ENCODE measurements around the gene SUN1.

Gene SUN1

DNA sequence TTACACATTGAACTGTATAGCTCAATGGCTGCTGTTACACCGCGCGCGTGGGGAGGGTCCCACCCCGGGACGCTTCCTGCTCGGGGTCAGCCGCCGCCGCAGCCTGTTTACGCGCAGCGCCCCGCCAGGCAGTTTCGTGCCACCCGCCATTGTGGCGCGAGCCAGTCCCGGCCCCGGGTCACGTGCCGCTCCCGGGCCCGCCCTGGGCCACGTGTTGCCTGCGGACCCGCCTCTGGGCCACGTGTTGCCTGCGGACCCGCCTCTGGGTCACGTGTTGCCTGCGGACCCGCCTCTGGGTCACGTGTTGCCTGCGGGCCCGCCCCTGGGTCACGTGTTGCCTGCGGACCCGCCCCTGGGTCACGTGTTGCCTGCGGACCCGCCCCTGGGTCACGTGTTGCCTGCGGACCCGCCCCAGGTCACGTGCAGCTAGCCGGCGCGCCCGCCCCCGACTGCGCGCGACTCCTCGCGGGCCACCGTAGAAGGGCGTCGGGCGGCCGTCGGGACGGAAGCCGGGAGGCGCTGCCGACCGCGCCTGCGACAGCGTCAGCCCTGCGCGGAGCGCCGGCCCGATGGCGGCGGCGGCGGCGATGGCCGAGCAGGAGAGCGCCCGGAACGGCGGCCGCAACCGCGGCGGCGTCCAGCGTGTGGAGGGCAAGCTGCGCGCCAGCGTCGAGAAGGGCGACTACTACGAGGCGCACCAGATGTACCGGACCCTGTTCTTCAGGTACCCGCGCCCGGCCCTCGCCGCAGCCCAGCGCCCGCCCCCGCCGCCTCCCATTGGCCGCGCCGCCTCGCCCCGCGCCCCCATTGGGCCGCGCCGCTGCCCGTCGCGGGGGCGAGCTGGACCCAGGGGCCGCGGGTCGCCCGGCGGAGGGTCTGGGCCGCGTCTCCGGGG is 44.0 kb downstream of the SUN1 start, which contains the start of gene GET4:
Gene GET4, plus strand, starts transcription at position 478 of the 895 bp plus-strand sequence. Its CDS starts 92 bp downstream, at position 570.
- TF ChIP-seq, protein P1, sequence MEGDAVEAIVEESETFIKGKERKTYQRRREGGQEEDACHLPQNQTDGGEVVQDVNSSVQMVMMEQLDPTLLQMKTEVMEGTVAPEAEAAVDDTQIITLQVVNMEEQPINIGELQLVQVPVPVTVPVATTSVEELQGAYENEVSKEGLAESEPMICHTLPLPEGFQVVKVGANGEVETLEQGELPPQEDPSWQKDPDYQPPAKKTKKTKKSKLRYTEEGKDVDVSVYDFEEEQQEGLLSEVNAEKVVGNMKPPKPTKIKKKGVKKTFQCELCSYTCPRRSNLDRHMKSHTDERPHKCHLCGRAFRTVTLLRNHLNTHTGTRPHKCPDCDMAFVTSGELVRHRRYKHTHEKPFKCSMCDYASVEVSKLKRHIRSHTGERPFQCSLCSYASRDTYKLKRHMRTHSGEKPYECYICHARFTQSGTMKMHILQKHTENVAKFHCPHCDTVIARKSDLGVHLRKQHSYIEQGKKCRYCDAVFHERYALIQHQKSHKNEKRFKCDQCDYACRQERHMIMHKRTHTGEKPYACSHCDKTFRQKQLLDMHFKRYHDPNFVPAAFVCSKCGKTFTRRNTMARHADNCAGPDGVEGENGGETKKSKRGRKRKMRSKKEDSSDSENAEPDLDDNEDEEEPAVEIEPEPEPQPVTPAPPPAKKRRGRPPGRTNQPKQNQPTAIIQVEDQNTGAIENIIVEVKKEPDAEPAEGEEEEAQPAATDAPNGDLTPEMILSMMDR (IDR thresholded peaks at IDR 0.05; ENCODE audit: low read depth, low read length), result peak; percentile 2
- DNase-seq (ENCODE audit: extremely low read depth, low read depth), result peak; percentile 95

GRCh38 chr7:876972-877311 is 44.7 kb downstream of the SUN1 start:
- TF ChIP-seq, protein P1 (IDR thresholded peaks at IDR 0.05; ENCODE audit: low read depth, low read length), result no peak
- DNase-seq (ENCODE audit: extremely low read depth, low read depth), result no peak

DNA sequence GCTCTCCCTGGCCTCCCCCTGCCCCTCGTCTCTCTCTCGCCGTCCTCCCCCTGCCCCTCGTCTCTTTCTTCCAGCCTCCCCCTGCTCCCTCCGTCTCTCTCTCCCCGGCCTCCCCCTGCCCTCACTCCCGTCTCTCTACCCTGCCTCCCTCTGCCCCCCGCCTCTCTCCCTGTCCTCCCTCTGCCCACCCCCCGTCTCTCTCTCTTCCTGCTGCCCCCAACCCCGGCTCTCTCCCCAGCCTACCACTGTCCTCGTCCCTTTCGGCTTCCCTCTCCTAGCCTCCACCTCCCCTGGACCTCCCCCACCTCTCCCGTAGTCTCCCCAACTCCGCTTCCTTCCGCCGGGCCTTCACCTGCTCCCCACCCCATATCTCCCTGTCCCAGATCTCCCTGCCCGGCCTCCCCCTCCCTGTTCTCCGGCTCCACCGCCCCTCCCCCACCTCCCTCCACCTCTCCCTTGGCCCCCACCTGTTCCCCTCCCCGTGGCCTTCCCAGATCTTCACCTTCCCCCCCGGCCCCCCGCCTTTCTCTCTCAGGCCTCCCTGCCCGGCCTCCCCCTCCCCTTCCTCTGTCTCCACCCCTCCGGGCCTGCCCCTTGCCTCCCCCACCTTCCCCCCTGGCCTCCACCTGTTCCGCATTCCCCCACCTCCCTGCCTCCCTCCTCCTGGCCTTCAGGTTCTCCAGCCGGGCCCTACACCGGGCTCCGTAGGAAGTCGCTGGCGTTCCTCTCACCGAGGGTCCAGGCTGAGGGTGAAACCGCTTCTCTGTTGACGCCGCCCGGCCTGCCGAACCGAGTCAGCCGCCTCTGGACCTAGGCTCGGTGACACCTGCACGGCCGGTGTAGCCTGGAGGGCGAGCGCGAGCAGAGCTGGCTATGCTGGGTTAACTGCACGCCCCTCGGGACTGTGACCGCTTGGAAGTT is 45.3 kb downstream of the SUN1 start:
- TF ChIP-seq, protein P1 (IDR thresholded peaks at IDR 0.05; ENCODE audit: low read depth, low read length), result no peak
- DNase-seq (ENCODE audit: extremely low read depth, low read depth), result no peak

DNA sequence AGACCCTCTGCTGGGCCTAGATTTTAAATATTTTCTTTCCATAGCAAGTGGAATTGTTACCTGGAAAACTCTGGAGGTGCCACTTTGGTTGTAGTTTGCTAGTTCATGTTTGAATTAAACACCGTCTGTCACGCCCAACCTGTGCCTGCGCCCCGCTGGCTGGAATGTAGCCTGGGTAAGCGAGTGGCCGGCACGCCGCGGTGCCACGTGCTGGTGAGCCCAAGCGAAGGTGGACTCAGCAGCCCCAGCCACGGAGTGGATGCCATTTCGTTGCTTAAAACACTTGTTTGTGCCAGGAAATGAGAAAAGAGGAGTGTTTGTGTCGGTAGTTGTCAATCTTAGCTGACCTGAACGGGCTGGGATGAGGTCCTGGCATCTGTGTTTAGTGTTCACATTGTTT is 46.8 kb downstream of the SUN1 start:
- no peak for DNase-seq (ENCODE audit: extremely low read depth, low read depth)
- TF ChIP-seq, protein P1 (IDR thresholded peaks at IDR 0.05; ENCODE audit: low read depth, low read length), result no peak

DNA sequence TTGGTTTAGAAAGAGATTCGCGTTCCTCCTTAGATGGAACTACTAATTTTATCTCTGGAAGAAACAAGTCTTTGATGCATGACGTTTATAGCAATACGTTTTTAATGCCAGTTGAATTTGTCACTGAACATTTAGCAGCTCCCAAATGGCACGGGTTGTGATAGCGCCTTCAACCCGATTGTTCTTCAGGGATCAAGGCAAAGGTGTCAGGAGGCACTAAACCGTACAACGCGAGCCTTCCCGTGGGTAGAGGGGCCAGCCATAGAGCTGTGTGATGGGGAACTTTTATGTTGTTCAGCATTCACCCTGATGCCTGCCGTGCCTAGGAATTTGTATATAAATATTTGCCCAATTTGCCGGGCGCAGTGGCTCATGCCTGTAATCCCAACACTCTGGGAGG is 47.4 kb downstream of the SUN1 start:
- TF ChIP-seq, protein P1 (IDR thresholded peaks at IDR 0.05; ENCODE audit: low read depth, low read length), result no peak
- no peak for DNase-seq (ENCODE audit: extremely low read depth, low read depth)

DNA sequence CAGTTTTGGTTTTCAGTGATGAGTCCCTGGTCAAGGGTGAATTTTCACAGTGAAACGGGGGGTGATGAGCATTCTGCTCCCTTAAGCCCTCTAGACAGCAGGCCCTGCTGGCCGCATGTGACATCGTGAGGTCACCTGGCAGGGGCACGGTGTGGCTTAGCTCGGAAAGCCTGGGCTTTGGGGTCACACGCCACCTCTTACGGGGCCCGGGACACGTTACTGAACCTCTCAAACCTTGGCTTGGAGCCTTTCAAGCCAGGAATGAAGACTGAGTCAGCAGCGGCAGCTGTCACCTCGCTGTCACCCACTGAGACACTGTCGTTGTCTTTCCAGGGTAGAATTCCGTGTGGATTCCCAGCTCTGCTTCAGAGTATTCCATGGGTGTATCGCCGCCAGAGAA is 48.2 kb downstream of the SUN1 start:
- DNase-seq (ENCODE audit: extremely low read depth, low read depth), result no peak
- TF ChIP-seq, protein P1 (IDR thresholded peaks at IDR 0.05; ENCODE audit: low read depth, low read length), result no peak

Measured in AG09319 (cell line).